Chondrocyte (in vitro differentiated cells): ENCODE measurements around the gene GRIK3. TPM values are rescaled to one million over a fixed set of nuclear protein-coding genes. Genes with fewer than 3 reads are reported as not detected.
A peak's percentile ranks its signal among the peaks of the same experiment; 100 is the strongest.

ENCODE experiments used
- DNase-seq: peaks from one replicate; pipeline ENCODE4 v3.0.0; 2021; ENCODE audit warnings: mixed read lengths, low spot score
- H3K27ac Mint-ChIP-seq: one replicate; pipeline ENCODE4 v1.8.0; 2021; ENCODE audit warnings: mild to moderate bottlenecking, moderate library complexity, mixed read lengths; ENCODE audit not compliant: unreplicated experiment
- H3K27me3 Mint-ChIP-seq: 2 replicates; pipeline ENCODE4 v1.8.0; 2021; ENCODE audit warnings: low read depth, mixed read lengths
- H3K36me3 Mint-ChIP-seq: 2 replicates; pipeline ENCODE4 v1.8.0; 2021; ENCODE audit warnings: low read depth, mixed read lengths
- H3K4me1 Mint-ChIP-seq: 2 replicates; pipeline ENCODE4 v1.8.0; 2021; ENCODE audit warnings: low read depth, mild to moderate bottlenecking, mixed read lengths
- H3K4me3 Mint-ChIP-seq: one replicate; pipeline ENCODE4 v1.8.0; 2021; ENCODE audit warnings: mild to moderate bottlenecking, moderate library complexity, mixed read lengths; ENCODE audit not compliant: unreplicated experiment
- H3K9me3 Mint-ChIP-seq: 2 replicates; pipeline ENCODE4 v1.8.0; 2021; ENCODE audit warnings: low read depth, mixed read lengths
- total RNA-seq: library from RNA; stranded (reverse); gene quantifications from 3 replicates; pipeline ENCODE4 v1.2.1, GENCODE V29; 2021
- TF ChIP-seq, protein P1 (sequence below): fragments of 200-600 bp; sonication (generic); IDR thresholded peaks from 2 replicates; pipeline ENCODE4 v1.5.0; 2021; ENCODE audit warnings: antibody characterized with exemption, mild to moderate bottlenecking, moderate library complexity

Gene GRIK3
- total RNA-seq, 1 donor from 2014 or later, result not detected

DNA sequence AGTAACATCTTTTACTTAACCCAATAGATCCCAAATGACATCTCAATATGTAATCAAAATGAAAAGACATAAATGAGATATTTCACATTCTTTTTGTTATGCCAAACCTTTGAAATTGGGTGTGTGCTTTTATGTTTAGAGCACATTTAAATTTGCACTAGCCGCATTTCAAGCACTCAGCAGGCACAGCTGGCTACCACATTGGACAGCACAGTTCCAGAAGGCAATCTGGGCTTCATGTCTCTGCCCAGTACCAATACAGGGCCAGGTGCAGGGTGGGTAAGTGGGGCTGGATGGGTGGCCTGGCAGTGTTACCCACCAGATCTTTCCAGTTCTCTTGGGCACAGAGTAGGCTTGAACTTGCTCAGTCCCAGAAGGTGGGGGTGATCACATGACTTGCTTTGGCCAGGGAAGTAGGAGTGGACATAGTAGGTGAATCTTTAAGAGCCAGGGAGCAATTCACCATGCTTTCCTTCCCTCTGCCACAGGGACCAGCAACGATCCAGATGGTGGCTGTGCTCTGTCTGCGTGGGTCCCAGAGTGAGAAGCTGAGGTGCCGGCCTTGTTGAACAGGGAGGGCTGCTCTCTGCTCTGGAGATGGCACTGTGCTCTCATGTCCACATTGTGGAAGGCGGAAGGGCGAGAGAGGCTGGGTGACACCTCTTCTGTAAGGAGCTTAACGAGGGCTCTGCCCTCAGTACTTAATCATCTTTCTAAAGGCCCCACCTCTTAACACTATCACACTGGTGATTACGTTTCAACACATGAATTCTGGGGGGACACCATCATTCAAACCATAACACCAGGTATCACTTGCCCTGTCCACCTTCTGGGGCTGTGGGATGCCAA is 261.4 kb downstream of the GRIK3 start:
- H3K4me3 Mint-ChIP-seq, result no peak overlapping the region
- no peaks in the 10 kb centered on the region for H3K36me3 Mint-ChIP-seq
- DNase-seq, result peak; percentile 14
- H3K4me1 Mint-ChIP-seq, result no peaks in the 10 kb centered on the region
- H3K9me3 Mint-ChIP-seq, result no peaks in the 10 kb centered on the region
- H3K27ac Mint-ChIP-seq, result no peak overlapping the region
- H3K27me3 Mint-ChIP-seq, result peaks cover 35% of the 10 kb centered on the region
- TF ChIP-seq, protein P1, sequence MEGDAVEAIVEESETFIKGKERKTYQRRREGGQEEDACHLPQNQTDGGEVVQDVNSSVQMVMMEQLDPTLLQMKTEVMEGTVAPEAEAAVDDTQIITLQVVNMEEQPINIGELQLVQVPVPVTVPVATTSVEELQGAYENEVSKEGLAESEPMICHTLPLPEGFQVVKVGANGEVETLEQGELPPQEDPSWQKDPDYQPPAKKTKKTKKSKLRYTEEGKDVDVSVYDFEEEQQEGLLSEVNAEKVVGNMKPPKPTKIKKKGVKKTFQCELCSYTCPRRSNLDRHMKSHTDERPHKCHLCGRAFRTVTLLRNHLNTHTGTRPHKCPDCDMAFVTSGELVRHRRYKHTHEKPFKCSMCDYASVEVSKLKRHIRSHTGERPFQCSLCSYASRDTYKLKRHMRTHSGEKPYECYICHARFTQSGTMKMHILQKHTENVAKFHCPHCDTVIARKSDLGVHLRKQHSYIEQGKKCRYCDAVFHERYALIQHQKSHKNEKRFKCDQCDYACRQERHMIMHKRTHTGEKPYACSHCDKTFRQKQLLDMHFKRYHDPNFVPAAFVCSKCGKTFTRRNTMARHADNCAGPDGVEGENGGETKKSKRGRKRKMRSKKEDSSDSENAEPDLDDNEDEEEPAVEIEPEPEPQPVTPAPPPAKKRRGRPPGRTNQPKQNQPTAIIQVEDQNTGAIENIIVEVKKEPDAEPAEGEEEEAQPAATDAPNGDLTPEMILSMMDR, result no peak

DNA sequence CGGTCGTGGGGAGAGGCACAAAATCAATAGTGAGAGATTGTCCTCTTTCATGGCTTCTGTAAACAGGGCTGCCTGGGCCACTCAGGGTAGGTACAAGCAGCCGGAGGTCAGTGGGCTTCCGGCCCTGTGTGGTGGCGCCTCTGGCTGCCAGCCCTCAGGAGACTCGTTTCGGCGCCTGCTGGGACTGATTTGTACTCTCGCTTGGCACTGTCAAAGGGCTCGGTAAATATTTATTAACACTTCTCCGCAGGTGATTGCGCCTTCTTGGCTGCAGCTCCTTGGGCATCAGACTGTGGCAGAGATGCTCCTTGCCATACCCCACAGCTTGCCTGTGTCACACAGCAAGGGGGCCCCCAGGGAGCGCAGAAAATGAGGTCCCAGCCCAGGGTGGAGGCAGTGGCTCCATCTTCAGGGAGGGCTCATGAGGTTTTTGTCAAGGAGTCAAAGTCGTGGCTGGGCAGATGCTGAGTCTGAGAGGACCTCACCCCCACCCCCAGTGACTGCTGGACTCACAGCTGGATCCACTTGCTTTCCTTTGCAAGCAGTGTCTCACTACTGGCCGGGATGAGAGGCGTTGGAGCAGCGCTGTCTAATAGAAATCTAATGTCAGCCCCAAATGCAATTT is 262.5 kb downstream of the GRIK3 start:
- no peaks in the 10 kb centered on the region for H3K4me1 Mint-ChIP-seq
- no peak overlapping the region for H3K27ac Mint-ChIP-seq
- H3K27me3 Mint-ChIP-seq, result peaks cover 35% of the 10 kb centered on the region
- no peaks in the 10 kb centered on the region for H3K36me3 Mint-ChIP-seq
- no peaks in the 10 kb centered on the region for H3K9me3 Mint-ChIP-seq
- H3K4me3 Mint-ChIP-seq, result no peak overlapping the region
- peak; percentile 56 for DNase-seq
- TF ChIP-seq, protein P1, result no peak

DNA sequence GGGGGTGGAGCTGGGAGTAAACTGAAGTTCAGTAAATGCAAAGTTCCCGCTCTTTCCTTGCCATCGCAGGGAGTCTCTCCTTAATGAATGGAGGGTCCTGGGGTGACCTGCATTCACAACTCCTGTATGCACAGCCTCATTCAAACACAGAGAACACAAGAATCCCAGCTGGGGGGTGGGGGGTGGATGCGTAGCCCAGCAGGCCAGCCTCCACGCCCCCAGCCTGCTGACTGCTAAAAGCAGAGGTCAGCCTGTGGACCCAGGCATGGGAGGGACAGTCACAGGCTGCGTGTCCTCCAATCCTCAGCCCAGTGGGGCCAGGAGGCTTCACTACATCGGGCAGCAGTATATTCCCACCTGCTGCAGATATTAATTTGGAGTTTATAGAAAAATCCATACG is 263.1 kb downstream of the GRIK3 start:
- Mint-ChIP-seq H3K27ac (no peak overlapping the region), H3K36me3 (no peaks in the 10 kb centered on the region), H3K27me3 (peaks cover 32% of the 10 kb centered on the region)

DNA sequence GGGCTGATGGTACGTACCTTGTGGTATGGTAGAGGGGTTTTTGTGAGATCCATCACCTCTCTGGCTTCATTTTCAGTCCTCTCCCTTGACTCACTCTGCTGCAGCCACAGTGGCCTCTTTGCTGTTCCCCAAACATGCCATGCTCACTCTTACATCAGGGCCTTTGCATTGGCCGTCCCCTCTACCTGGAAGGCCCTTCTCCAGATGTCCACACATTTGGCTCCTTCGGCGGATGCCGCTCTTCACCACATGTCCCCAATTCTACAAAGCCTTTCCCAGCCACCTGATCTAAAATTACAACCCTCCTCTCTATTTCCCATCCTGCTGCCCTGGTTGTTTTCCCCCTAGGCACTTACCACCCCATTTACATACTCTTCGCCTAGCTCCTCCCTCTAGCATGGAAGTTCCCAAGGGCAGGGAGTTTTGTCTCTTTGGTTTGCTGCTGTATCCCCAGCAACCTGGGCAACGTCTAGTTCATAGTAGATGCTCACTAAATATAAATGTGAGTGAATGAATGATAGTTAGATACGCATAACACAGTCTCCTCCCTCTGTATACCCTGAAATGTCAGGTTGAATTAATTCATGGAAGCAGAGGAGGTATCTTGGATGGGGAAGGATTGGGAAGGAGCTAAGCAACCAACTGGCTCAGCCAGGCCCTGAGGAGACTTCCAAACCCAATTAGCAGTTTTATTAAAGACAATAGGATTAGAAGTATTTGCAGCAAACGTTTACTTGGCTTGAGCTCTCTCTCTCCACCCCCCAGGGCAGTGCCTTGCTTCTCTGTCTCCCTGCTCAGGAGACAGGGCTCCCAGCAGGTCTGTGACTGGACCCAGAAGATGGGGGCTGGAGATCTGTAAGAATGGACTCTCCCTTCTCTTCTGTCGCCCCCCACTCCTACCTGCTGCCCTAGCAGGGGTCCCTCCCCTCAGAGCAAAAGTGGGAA is 264.2 kb downstream of the GRIK3 start:
- H3K4me1 Mint-ChIP-seq, result no peaks in the 10 kb centered on the region
- no peaks in the 10 kb centered on the region for H3K36me3 Mint-ChIP-seq
- H3K27ac Mint-ChIP-seq, result no peak overlapping the region
- DNase-seq, result peak; percentile 52
- peaks cover 30% of the 10 kb centered on the region for H3K27me3 Mint-ChIP-seq
- no peak overlapping the region for H3K4me3 Mint-ChIP-seq
- TF ChIP-seq, protein P1, result no peak
- no peaks in the 10 kb centered on the region for H3K9me3 Mint-ChIP-seq

More for the DNA sequence above, 263.1 kb downstream of the GRIK3 start:
- DNase-seq, result peak; percentile 59
- TF ChIP-seq, protein P1, result no peak
- H3K4me3 Mint-ChIP-seq, result no peak overlapping the region
- no peaks in the 10 kb centered on the region for H3K9me3 Mint-ChIP-seq
- H3K4me1 Mint-ChIP-seq, result no peaks in the 10 kb centered on the region
